Measurements from ENCODE around the gene MACF1.

Gene MACF1

DNA sequence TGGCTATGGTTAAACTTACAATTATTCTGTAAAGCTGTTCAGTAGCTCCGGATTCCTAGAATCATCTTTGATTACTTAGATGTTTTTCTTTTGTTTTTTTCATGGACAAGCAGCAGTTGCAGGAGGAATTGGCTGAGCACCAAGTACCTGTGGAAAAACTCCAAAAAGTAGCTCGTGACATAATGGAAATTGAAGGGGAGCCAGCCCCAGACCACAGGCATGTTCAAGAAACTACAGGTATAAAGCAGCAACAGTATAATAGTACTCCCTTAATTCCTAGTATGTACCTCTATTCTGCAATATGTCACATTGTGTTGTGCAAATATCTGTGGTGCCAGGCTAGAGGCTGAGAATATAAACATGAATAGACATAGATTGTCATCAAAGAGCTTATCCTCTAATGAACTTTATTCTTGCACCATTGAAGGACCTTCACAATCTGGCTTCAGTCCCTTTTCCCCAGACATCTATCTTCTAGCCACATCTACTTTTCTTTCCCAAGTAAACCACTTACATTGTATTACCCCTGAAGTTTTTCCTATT lies 154.6 kb downstream of the MACF1 start:
- DNase-seq (ENCODE audit: insufficient read length, low spot score) (no peak), FAIRE-seq (no peak)
- TF ChIP-seq POU2F2 (IDR thresholded peaks at IDR 0.05; ENCODE audit: low read depth, low read length), result no peak
- TF ChIP-seq SPI1 (IDR thresholded peaks at IDR 0.05; ENCODE audit: low read depth, low read length), result no peak

DNA sequence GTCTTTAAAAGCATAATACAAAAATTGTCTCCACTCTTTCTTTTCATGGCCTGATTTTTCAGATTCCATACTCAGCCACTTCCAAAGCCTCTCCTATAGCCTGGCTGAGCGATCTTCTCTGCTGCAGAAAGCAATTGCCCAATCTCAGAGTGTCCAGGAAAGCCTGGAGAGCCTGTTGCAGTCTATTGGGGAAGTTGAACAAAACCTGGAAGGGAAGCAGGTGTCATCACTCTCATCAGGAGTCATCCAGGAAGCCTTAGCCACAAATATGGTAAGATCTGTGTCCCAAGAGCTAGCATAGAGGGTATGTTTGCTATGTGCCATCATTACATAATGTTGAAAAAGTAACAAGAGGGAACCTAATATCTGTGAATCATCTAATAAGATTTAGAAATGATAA lies 156.2 kb downstream of the MACF1 start:
- no peak for TF ChIP-seq POLR2AphosphoS5 (IDR thresholded peaks at IDR 0.05; ENCODE audit: low read depth, low read length)
- no peak for TF ChIP-seq TAF1 (IDR thresholded peaks at IDR 0.05; ENCODE audit: low read depth, low read length)
- TF ChIP-seq POLR2A (IDR thresholded peaks at IDR 0.05; ENCODE audit: low read depth, low read length), result no peak
- TF ChIP-seq POU2F2 (IDR thresholded peaks at IDR 0.05; ENCODE audit: low read depth, low read length), result no peak
- TF ChIP-seq SPI1 (IDR thresholded peaks at IDR 0.05; ENCODE audit: low read depth, low read length), result no peak
- TF ChIP-seq PAX5 (IDR thresholded peaks at IDR 0.05; ENCODE audit: insufficient read depth, low read length, severe bottlenecking), result no peak
- FAIRE-seq (no peak), DNase-seq (ENCODE audit: insufficient read length, low spot score) (no peak)

DNA sequence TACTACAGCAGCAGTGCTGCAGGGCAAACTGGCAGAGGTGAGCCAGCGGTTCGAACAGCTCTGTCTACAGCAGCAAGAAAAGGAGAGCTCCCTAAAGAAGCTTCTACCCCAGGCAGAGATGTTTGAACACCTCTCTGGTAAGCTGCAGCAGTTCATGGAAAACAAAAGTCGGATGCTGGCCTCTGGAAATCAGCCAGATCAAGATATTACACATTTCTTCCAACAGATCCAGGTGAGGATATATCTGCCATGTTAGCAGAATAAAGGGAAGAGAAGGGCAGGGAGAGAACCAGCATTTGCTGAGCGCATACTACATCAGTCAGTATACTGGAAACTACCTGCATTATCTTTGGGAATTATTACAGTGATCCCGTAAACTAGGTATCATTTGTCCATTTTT lies 157.0 kb downstream of the MACF1 start:
- TF ChIP-seq SPI1 (IDR thresholded peaks at IDR 0.05; ENCODE audit: low read depth, low read length) (no peak), PAX5 (IDR thresholded peaks at IDR 0.05; ENCODE audit: insufficient read depth, low read length, severe bottlenecking) (no peak), POLR2AphosphoS5 (IDR thresholded peaks at IDR 0.05; ENCODE audit: low read depth, low read length) (no peak), POU2F2 (IDR thresholded peaks at IDR 0.05; ENCODE audit: low read depth, low read length) (no peak), POLR2A (IDR thresholded peaks at IDR 0.05; ENCODE audit: low read depth, low read length) (no peak), TAF1 (IDR thresholded peaks at IDR 0.05; ENCODE audit: low read depth, low read length) (no peak)
- FAIRE-seq, result no peak
- no peak for DNase-seq (ENCODE audit: insufficient read length, low spot score)

DNA sequence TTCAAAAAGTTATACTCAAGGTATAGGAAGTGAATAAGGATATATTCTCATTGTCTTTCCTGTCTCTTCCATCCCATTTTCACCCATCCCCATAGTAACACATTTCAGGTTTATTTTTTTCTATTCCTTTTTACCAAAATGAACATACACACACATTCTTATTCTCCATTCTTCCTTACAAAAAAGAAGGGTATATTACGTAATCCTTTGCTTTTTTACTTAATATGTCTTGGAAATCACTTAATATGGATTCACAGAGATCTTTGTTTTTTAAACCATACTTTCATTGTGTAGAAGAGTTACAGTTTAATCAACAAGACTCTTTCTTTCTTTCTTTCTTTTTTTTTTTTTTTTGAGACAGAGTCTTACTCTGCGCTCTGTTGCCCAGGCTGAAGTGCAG lies 158.8 kb downstream of the MACF1 start:
- DNase-seq (ENCODE audit: insufficient read length, low spot score), result no peak
- TF ChIP-seq SPI1 (IDR thresholded peaks at IDR 0.05; ENCODE audit: low read depth, low read length) (no peak), POLR2A (IDR thresholded peaks at IDR 0.05; ENCODE audit: low read depth, low read length) (no peak), POU2F2 (IDR thresholded peaks at IDR 0.05; ENCODE audit: low read depth, low read length) (no peak), POLR2AphosphoS5 (IDR thresholded peaks at IDR 0.05; ENCODE audit: low read depth, low read length) (no peak), TAF1 (IDR thresholded peaks at IDR 0.05; ENCODE audit: low read depth, low read length) (no peak), PAX5 (IDR thresholded peaks at IDR 0.05; ENCODE audit: insufficient read depth, low read length, severe bottlenecking) (no peak)
- FAIRE-seq, result no peak

DNA sequence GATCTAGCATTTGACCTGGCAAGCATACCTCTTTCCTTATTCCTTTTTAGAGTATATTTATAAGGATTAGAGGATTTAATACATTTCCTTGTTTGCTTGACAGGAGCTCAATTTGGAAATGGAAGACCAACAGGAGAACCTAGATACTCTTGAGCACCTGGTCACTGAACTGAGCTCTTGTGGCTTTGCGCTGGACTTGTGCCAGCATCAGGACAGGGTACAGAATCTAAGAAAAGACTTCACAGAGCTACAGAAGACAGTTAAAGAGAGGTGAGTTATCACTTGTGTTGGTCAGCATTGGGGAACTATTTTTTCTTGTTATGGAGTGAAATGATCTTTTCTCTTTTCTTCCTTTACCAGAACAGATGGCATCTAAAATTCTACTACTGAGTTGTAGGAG lies 163.6 kb downstream of the MACF1 start:
- FAIRE-seq, result no peak
- no peak for TF ChIP-seq SPI1 (IDR thresholded peaks at IDR 0.05; ENCODE audit: low read depth, low read length)
- TF ChIP-seq TAF1 (IDR thresholded peaks at IDR 0.05; ENCODE audit: low read depth, low read length), result no peak
- no peak for TF ChIP-seq POLR2A (IDR thresholded peaks at IDR 0.05; ENCODE audit: low read depth, low read length)
- TF ChIP-seq POLR2AphosphoS5 (IDR thresholded peaks at IDR 0.05; ENCODE audit: low read depth, low read length), result no peak
- no peak for TF ChIP-seq PAX5 (IDR thresholded peaks at IDR 0.05; ENCODE audit: insufficient read depth, low read length, severe bottlenecking)
- no peak for DNase-seq (ENCODE audit: insufficient read length, low spot score)

DNA sequence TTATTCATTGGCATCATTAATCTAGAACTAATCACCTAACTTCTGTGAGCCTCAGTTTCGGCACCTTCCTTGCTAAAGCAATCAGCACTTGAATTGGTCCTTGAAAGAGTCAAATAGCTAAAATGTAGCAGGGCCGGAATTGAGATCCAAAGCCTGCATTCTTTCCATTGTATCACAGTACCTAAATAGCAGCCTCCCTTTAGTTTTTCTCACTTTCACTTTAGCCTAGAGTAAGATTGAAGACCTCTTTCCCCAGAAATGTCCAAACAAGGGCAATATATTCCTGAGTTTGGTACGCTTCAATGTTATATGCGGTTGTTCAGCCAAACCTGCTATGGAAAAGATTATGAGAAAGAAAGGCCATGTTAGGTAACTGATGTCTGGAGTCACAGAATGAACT lies 165.1 kb downstream of the MACF1 start:
- DNase-seq (ENCODE audit: insufficient read length, low spot score), result no peak
- no peak for TF ChIP-seq TAF1 (IDR thresholded peaks at IDR 0.05; ENCODE audit: low read depth, low read length)
- no peak for TF ChIP-seq PAX5 (IDR thresholded peaks at IDR 0.05; ENCODE audit: insufficient read depth, low read length, severe bottlenecking)
- TF ChIP-seq POLR2A (IDR thresholded peaks at IDR 0.05; ENCODE audit: low read depth, low read length), result no peak
- TF ChIP-seq POLR2AphosphoS5 (IDR thresholded peaks at IDR 0.05; ENCODE audit: low read depth, low read length), result no peak
- no peak for TF ChIP-seq POU2F2 (IDR thresholded peaks at IDR 0.05; ENCODE audit: low read depth, low read length)
- TF ChIP-seq SPI1 (IDR thresholded peaks at IDR 0.05; ENCODE audit: low read depth, low read length), result no peak
- FAIRE-seq, result no peak

DNA sequence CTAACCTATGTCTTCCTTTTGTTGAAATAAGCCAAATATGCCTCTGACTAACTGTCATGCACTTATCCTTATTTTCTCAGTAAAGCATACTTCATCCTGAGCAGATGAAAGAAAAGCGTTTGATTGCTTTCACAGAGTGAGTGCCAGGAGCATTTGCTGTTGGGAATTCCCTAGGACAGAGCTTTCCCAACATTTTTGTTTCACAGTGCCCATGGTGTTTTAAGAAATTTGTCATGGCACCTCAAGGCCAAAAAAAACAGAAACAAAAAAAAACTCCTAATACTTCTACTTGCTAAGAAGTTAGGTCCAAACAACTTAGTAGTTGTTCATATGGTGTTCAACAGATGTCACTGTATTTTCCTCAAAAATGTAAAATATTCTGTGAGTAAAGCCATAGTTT lies 166.1 kb downstream of the MACF1 start:
- FAIRE-seq (no peak), DNase-seq (ENCODE audit: insufficient read length, low spot score) (no peak)
- no peak for TF ChIP-seq SPI1 (IDR thresholded peaks at IDR 0.05; ENCODE audit: low read depth, low read length)
- no peak for TF ChIP-seq POLR2A (IDR thresholded peaks at IDR 0.05; ENCODE audit: low read depth, low read length)
- no peak for TF ChIP-seq POU2F2 (IDR thresholded peaks at IDR 0.05; ENCODE audit: low read depth, low read length)
- no peak for TF ChIP-seq POLR2AphosphoS5 (IDR thresholded peaks at IDR 0.05; ENCODE audit: low read depth, low read length)
- no peak for TF ChIP-seq PAX5 (IDR thresholded peaks at IDR 0.05; ENCODE audit: insufficient read depth, low read length, severe bottlenecking)
- TF ChIP-seq TAF1 (IDR thresholded peaks at IDR 0.05; ENCODE audit: low read depth, low read length), result no peak

DNA sequence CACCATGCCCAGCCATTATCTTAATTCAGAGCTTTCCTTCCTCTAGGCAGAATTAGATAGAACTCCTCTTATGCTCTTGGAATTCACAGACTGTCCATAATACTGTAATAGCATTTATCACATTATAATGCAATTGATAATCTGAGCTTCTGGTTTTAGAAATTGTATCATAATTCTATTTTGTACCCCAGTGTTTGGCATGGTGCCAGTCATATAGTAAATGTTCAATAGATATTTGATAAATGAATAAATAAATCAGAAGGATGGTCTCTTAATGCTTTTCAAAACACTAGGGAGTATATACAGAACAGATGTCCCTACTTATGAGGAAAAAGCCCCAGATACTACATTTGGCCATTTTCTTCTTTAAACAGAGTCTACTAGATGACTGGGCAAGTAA lies 167.6 kb downstream of the MACF1 start:
- no peak for FAIRE-seq
- DNase-seq (ENCODE audit: insufficient read length, low spot score), result no peak
- TF ChIP-seq PAX5 (IDR thresholded peaks at IDR 0.05; ENCODE audit: insufficient read depth, low read length, severe bottlenecking), result no peak
- no peak for TF ChIP-seq POLR2AphosphoS5 (IDR thresholded peaks at IDR 0.05; ENCODE audit: low read depth, low read length)
- no peak for TF ChIP-seq POLR2A (IDR thresholded peaks at IDR 0.05; ENCODE audit: low read depth, low read length)
- no peak for TF ChIP-seq SPI1 (IDR thresholded peaks at IDR 0.05; ENCODE audit: low read depth, low read length)
- no peak for TF ChIP-seq TAF1 (IDR thresholded peaks at IDR 0.05; ENCODE audit: low read depth, low read length)
- no peak for TF ChIP-seq POU2F2 (IDR thresholded peaks at IDR 0.05; ENCODE audit: low read depth, low read length)

DNA sequence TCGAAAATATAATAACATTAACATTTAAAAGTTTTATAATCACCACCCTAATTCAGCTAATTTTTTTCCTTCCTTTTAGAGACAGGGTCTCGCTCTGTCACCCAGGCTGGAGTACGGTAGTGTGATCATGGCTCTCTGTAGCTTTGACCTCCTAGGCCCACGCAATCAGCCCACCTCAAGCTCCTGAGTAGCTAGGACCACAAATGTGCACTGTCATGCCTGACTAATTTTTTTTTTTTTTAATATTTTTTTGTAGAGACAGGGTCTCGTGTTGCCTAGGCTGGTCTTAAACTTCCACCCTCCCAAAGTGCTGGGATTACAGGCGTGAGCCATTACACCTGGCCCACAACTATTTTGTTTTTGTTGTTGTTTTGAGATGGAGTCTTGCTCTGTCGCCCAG lies 172.2 kb downstream of the MACF1 start:
- DNase-seq (ENCODE audit: insufficient read length, low spot score), result no peak
- no peak for FAIRE-seq
- no peak for TF ChIP-seq POLR2A (IDR thresholded peaks at IDR 0.05; ENCODE audit: low read depth, low read length)
- TF ChIP-seq POLR2AphosphoS5 (IDR thresholded peaks at IDR 0.05; ENCODE audit: low read depth, low read length), result no peak
- no peak for TF ChIP-seq SPI1 (IDR thresholded peaks at IDR 0.05; ENCODE audit: low read depth, low read length)
- no peak for TF ChIP-seq PAX5 (IDR thresholded peaks at IDR 0.05; ENCODE audit: insufficient read depth, low read length, severe bottlenecking)
- TF ChIP-seq POU2F2 (IDR thresholded peaks at IDR 0.05; ENCODE audit: low read depth, low read length), result no peak
- TF ChIP-seq TAF1 (IDR thresholded peaks at IDR 0.05; ENCODE audit: low read depth, low read length), result no peak

DNA sequence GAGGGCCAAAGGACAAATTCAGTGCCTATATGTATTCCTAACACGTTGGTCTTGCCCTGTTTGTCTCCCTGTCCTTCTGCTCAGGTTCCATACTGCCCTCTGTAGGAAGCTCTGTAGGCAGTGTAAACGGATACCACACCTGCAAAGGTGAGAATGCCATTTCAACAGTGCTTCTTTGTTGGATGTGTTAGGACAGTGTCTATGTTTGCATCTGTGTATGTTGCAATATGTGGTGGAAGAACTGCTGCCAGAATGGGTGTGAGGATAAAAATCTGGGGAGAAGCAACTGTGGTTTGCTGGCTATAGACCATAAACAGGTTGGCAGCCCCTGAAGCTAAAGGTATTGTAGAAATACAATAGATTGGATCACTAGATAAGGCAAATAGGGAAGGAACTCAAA lies 173.9 kb downstream of the MACF1 start:
- peak; percentile 84 for FAIRE-seq

More for the DNA sequence above, 173.9 kb downstream of the MACF1 start:
- no peak for DNase-seq (ENCODE audit: insufficient read length, low spot score)
- TF ChIP-seq POU2F2 (IDR thresholded peaks at IDR 0.05; ENCODE audit: low read depth, low read length) (no peak), POLR2A (IDR thresholded peaks at IDR 0.05; ENCODE audit: low read depth, low read length) (no peak), SPI1 (IDR thresholded peaks at IDR 0.05; ENCODE audit: low read depth, low read length) (no peak), POLR2AphosphoS5 (IDR thresholded peaks at IDR 0.05; ENCODE audit: low read depth, low read length) (no peak), PAX5 (IDR thresholded peaks at IDR 0.05; ENCODE audit: insufficient read depth, low read length, severe bottlenecking) (no peak), TAF1 (IDR thresholded peaks at IDR 0.05; ENCODE audit: low read depth, low read length) (no peak)

Measured in GM12891 (cell line).